Epithelial cell of prostate (primary cell): ENCODE data around the gene NADSYN1.
"Not testable (repeated sequence)": the region's sequence is repeated elsewhere in the genome, so short reads cannot be mapped to it uniquely, and the experiment has no call there.

Experiments used
- DNase-seq: peaks from one replicate; pipeline ENCODE4 v3.0.0-alpha.2; 2011; ENCODE audit warnings: low read depth, low spot score
- H3K27ac ChIP-seq: fragments of 450-650 bp; 2 replicates; pipeline ENCODE4 v1.5.1; 2017; ENCODE audit warnings: mild to moderate bottlenecking

NADSYN1 gene

GRCh38 chr11:71518506-71519471 is 65.8 kb downstream of the NADSYN1 start:
- DNase-seq: no peak
- H3K27ac ChIP-seq: no peak overlapping the region

- no peak overlapping the region for H3K27ac ChIP-seq
- DNase-seq: no peak
These were observed 66.5 kb downstream of the NADSYN1 start for GRCh38 chr11:71519546-71519945.

GRCh38 chr11:71525188-71525937 is 72.4 kb downstream of the NADSYN1 start:
- DNase-seq: no peak
- H3K27ac ChIP-seq: no peak overlapping the region

- H3K27ac ChIP-seq: no peak overlapping the region
- DNase-seq: no peak
These were observed 73.0 kb downstream of the NADSYN1 start for GRCh38 chr11:71525938-71526495.

GRCh38 chr11:71526796-71527575 is 74.0 kb downstream of the NADSYN1 start, which contains the start of gene KRTAP5-7:
KRTAP5-7 (plus strand) TSS chr11:71527267; CDS start chr11:71527301, 34 bp downstream.
- H3K27ac ChIP-seq, DNase-seq: not testable (repeated sequence)

- DNase-seq: no peak
- H3K27ac ChIP-seq: no peak overlapping the region
These were observed 74.7 kb downstream of the NADSYN1 start for GRCh38 chr11:71527576-71528210.

- H3K27ac ChIP-seq: no peak overlapping the region
- no peak for DNase-seq
These were observed 77.6 kb downstream of the NADSYN1 start for GRCh38 chr11:71530602-71531001.

GRCh38 chr11:71532036-71532610 is 79.1 kb downstream of the NADSYN1 start:
- no peak for DNase-seq
- no peak overlapping the region for H3K27ac ChIP-seq

- DNase-seq, H3K27ac ChIP-seq: not testable (repeated sequence)
These were observed 82.0 kb downstream of the NADSYN1 start for GRCh38 chr11:71534711-71535608.

- H3K27ac ChIP-seq: no peak overlapping the region
- DNase-seq: no peak
These were observed 82.8 kb downstream of the NADSYN1 start for GRCh38 chr11:71535825-71536224.

- DNase-seq: no peak
- H3K27ac ChIP-seq: no peak overlapping the region
These were observed 84.5 kb downstream of the NADSYN1 start for GRCh38 chr11:71537537-71537936.

GRCh38 chr11:71537977-71538665 is 85.1 kb downstream of the NADSYN1 start, which contains the start of gene KRTAP5-8:
KRTAP5-8 (plus strand) TSS chr11:71538025; CDS start chr11:71538056, 31 bp downstream.
- not testable (repeated sequence) for H3K27ac ChIP-seq, DNase-seq

- DNase-seq: no peak
- no peak overlapping the region for H3K27ac ChIP-seq
These were observed 85.6 kb downstream of the NADSYN1 start for GRCh38 chr11:71538666-71538990.

GRCh38 chr11:71539017-71539416 is 86.0 kb downstream of the NADSYN1 start:
- no peak for DNase-seq
- H3K27ac ChIP-seq: no peak overlapping the region

- not testable (repeated sequence) for H3K27ac ChIP-seq, DNase-seq
These were observed 87.0 kb downstream of the NADSYN1 start for GRCh38 chr11:71539971-71540370.

- DNase-seq, H3K27ac ChIP-seq: not testable (repeated sequence)
These were observed 87.7 kb downstream of the NADSYN1 start for GRCh38 chr11:71540521-71541304.

GRCh38 chr11:71542382-71542781 is 89.4 kb downstream of the NADSYN1 start:
- DNase-seq: no peak
- no peak overlapping the region for H3K27ac ChIP-seq
